Spleen (tissue), 11 donors: ENCODE results near the gene SLC4A7. TPM values are rescaled to one million over a fixed set of nuclear protein-coding genes. Genes with fewer than 3 reads are reported as not detected.

Source experiments
- DNase-seq: peaks from one replicate; pipeline ENCODE4 v3.0.0-alpha.2; 2020
- H3K27ac ChIP-seq, 8 donors: fragments of 200-600 bp; sonication (generic) in 7 of 8; 1 replicate in 4 of 8; 2 replicates in 4 of 8; pipeline versions ENCODE4 v1.5.0 to v1.8.0; 2016 to 2021; ENCODE audit warnings: inconsistent platforms in 4 of 8, mild to moderate bottlenecking in 4 of 8, moderate library complexity in 1 of 8
- H3K27me3 ChIP-seq, 7 donors: fragments of 200-600 bp; sonication (generic) in 6 of 7; replicated peaks in 1 of 7; 1 replicate in 4 of 7; 2 replicates in 3 of 7; pipeline versions ENCODE4 v1.5.0 to v1.8.0; 2016 to 2021; ENCODE audit warnings: inconsistent platforms in 3 of 7, mild to moderate bottlenecking in 1 of 7
- H3K36me3 ChIP-seq, 6 donors: fragments of 200-600 bp; sonication (generic) in 5 of 6; 1 replicate in 4 of 6; 2 replicates in 2 of 6; pipeline versions ENCODE4 v1.5.0 to v1.8.0; 2016 to 2021; ENCODE audit warnings: inconsistent platforms in 2 of 6
- H3K4me1 ChIP-seq, 6 donors: fragments of 200-600 bp; sonication (generic) in 5 of 6; 1 replicate in 3 of 6; 2 replicates in 3 of 6; pipeline versions ENCODE4 v1.5.0 to v1.8.0; 2016 to 2021; ENCODE audit warnings: inconsistent platforms in 3 of 6
- H3K4me3 ChIP-seq, 8 donors: fragments of 200-600 bp; sonication (generic) in 7 of 8; 1 replicate in 4 of 8; 2 replicates in 4 of 8; pipeline versions ENCODE4 v1.5.0 to v1.8.0; 2016 to 2021; ENCODE audit warnings: inconsistent platforms in 4 of 8, mild to moderate bottlenecking in 4 of 8, moderate library complexity in 2 of 8
- H3K9me3 ChIP-seq, 8 donors: fragments of 200-600 bp; sonication (generic) in 7 of 8; 1 replicate in 4 of 8; 2 replicates in 4 of 8; pipeline versions ENCODE4 v1.5.0 to v1.8.0; 2016 to 2021; ENCODE audit warnings: inconsistent platforms in 4 of 8
- POLR2A ChIP-seq, 3 donors: fragments of 450-650 bp; IDR thresholded peaks; one replicate each; pipeline ENCODE4 v1.5.1; 2017; ENCODE audit warnings: antibody characterized with exemption in 3 of 3, mild to moderate bottlenecking in 1 of 3
- POLR2AphosphoS5 ChIP-seq, 3 donors: sonication (generic); formaldehyde crosslinking; IDR thresholded peaks; one replicate each; pipeline ENCODE4 v1.5.1; 2017; ENCODE audit warnings: antibody characterized with exemption in 3 of 3
- WGBS, 5 donors: extraction: QIAGEN DNeasy Blood & Tissue Kit in 3 of 5; methylation state at CpG; one replicate each; pipeline versions ENCODE4 v1.1.5 to v1.1.7; 2013 to 2018; 5-methylcytosine and 5-hydroxymethylcytosine counted together
- intact Hi-C: fragments of 100-400 bp; cut with DNase I; formaldehyde crosslinking; loops from one replicate; pipeline ENCODE4 v1.15.0; 2023; ENCODE audit warnings: low total_unique reads
- polyA plus RNA-seq, 3 donors: library from polyadenylated mRNA; stranded (reverse); fragments of 200-250 nt; gene quantifications; one replicate each; pipeline ENCODE4 v1.2.1, GENCODE V29; 2013
- total RNA-seq, 7 donors: library from RNA; depleted of rRNA in 3 of 7; stranded (reverse); fragments of >200 nt in 3 of 7; fragmentation: NEBNext Ultra II Directional in 4 of 7; extraction: Animal tissue kit (Norgen Biotek cat#: 25700) in 4 of 7; gene quantifications; one replicate each; pipeline versions ENCODE4 v1.1.0 to v1.2.1, GENCODE V29; 2016 to 2021
- TF ChIP-seq, protein P1 (sequence below), 11 experiments: fragments of 200-600 bp in 7 of 11; fragments of 450-650 bp in 4 of 11; sonication (generic) in 4 of 11; IDR thresholded peaks in 8 of 11; conservative IDR thresholded peaks in 3 of 11; 1 replicate in 7 of 11; 2 replicates in 4 of 11; pipeline versions ENCODE4 v1.4.0 to v1.8.0; 2016 to 2021; ENCODE audit warnings: antibody characterized with exemption in 11 of 11, inconsistent platforms in 4 of 11, mild to moderate bottlenecking in 1 of 11
- donor health status: healthy with polysubstance abuse.
- donor health status: DM: no; HTN: no; CAD: no; lungs with moderate emphysema.
- donor health status: DM: no; HTN: no; CAD: no.
- donor health status: Bipolar disorder and iron deficiency.
- donor health status: healthy.
- donor health status: DM: no; HTN: no; CAD: no.
- donor health status: DM: yes; HTN: yes; CAD: no.

SLC4A7 gene
- total and polyA plus RNA-seq, 10 donors, result 5.7 to 62.3 (median 38.9) TPM

DNA sequence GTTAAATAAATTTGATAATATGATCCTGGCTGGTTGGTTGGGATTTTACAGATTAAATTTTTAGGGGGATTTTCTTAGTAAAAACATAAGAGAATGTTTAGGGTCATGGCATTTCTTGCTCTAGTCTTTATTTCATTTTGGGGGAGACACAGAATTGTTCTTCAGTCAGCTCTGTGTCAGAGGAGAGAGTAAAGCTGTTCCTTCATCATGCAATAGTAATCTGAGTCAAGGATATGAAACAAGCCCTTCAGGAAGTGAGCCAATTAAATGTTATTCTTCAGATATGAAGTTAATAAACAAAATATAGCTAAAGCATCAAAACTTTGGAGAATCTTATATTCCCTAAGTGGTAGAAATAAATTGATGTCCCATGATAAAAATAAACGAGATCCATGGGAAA, 22.9 kb upstream of the SLC4A7 start:
- TF ChIP-seq POLR2A (IDR thresholded peaks at IDR 0.05) (no peak), POLR2AphosphoS5 (IDR thresholded peaks at IDR 0.05) (no peak)
- TF ChIP-seq, protein P1, sequence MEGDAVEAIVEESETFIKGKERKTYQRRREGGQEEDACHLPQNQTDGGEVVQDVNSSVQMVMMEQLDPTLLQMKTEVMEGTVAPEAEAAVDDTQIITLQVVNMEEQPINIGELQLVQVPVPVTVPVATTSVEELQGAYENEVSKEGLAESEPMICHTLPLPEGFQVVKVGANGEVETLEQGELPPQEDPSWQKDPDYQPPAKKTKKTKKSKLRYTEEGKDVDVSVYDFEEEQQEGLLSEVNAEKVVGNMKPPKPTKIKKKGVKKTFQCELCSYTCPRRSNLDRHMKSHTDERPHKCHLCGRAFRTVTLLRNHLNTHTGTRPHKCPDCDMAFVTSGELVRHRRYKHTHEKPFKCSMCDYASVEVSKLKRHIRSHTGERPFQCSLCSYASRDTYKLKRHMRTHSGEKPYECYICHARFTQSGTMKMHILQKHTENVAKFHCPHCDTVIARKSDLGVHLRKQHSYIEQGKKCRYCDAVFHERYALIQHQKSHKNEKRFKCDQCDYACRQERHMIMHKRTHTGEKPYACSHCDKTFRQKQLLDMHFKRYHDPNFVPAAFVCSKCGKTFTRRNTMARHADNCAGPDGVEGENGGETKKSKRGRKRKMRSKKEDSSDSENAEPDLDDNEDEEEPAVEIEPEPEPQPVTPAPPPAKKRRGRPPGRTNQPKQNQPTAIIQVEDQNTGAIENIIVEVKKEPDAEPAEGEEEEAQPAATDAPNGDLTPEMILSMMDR (IDR thresholded peaks at IDR 0.05 in 8 of 11, conservative IDR thresholded peaks at IDR 0.05 in 3 of 11), result no peak
- no peaks in the 10 kb centered on the region for H3K27me3 ChIP-seq
- 81 to 95% (median 84%) methylated on average over 1 of the region's 1 CpG for WGBS, 5 donors
- intact Hi-C loops, result no loop called here
- peaks cover 0 to 10% (median 0%) of the 10 kb centered on the region in 6 donors for H3K4me1 ChIP-seq
- H3K36me3 ChIP-seq, result no peaks in the 10 kb centered on the region
- DNase-seq, result no peak
- H3K27ac ChIP-seq, result no peak overlapping the region
- H3K9me3 ChIP-seq, result no peaks in the 10 kb centered on the region
- H3K4me3 ChIP-seq, result no peak overlapping the region

DNA sequence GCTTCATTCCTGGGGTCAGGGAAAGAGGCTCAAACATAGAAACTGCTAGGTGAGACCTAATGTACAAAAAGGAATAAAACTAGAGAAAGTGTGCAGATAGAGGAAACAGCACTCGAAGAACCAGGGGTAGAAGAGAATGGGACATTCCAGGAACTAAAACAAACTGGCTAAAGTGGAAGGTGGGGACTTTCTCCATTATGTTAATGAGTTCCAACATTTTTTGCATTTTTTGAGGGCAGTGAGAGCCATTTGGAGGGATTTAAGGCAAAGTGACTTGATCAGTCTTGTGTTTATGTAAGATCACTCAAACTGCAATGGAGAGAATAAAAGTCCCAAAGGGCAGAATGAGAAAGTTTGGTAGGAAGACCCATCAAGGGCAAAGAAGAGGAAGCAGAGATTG, 20.6 kb upstream of the SLC4A7 start:
- WGBS, 5 donors, result 72 to 83% (median 76%) methylated on average over 1 of the region's 1 CpG
- DNase-seq, result no peak
- Histone ChIP-seq H3K4me3 (no peak overlapping the region), H3K27me3 (no peaks in the 10 kb centered on the region), H3K27ac (no peak overlapping the region), H3K36me3 (no peaks in the 10 kb centered on the region), H3K9me3 (no peaks in the 10 kb centered on the region), H3K4me1 (peaks cover 0 to 10% (median 0%) of the 10 kb centered on the region in 6 donors)
- intact Hi-C loops, result no loop called here
- TF ChIP-seq, protein P1 (IDR thresholded peaks at IDR 0.05 in 8 of 11, conservative IDR thresholded peaks at IDR 0.05 in 3 of 11), result no peak
- TF ChIP-seq POLR2AphosphoS5 (IDR thresholded peaks at IDR 0.05), result no peak
- no peak for TF ChIP-seq POLR2A (IDR thresholded peaks at IDR 0.05)

- Histone ChIP-seq H3K4me3 (no peak overlapping the region), H3K4me1 (no peaks in the 10 kb centered on the region), H3K36me3 (no peaks in the 10 kb centered on the region), H3K27ac (no peak overlapping the region), H3K9me3 (no peaks in the 10 kb centered on the region), H3K27me3 (no peaks in the 10 kb centered on the region)
- DNase-seq, result no peak
- intact Hi-C loops, result no loop called here
- 91 to 96% (median 94%) methylated on average over 5 of the region's 5 CpGs for WGBS, 5 donors
- TF ChIP-seq POLR2AphosphoS5 (IDR thresholded peaks at IDR 0.05), result no peak
- TF ChIP-seq POLR2A (IDR thresholded peaks at IDR 0.05), result no peak
- TF ChIP-seq, protein P1 (IDR thresholded peaks at IDR 0.05 in 8 of 11, conservative IDR thresholded peaks at IDR 0.05 in 3 of 11), result no peak
Measured at GRCh38 chr3:27503526-27503925, 19.3 kb upstream of the SLC4A7 start.

DNA sequence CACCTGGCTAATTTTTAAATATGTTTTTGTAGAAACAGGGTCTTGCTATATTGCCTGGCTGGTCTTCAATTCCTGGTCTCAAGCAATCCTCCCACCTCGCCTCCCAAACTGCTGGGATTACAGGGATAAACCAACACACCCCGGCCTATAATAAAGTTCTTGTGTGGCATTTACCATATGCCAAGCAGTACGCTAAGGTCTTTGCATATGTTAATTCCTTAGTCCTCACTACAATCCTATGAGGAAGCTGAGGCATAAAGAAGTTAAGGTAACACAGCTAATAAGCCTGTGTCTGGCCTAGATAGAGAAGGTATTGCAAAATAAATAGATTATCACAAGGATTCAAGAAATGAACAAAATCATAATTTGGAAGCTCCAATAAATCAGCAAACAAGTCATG, 17.6 kb upstream of the SLC4A7 start:
- no peak for TF ChIP-seq POLR2A (IDR thresholded peaks at IDR 0.05)
- no peak for TF ChIP-seq POLR2AphosphoS5 (IDR thresholded peaks at IDR 0.05)
- TF ChIP-seq, protein P1 (IDR thresholded peaks at IDR 0.05 in 8 of 11, conservative IDR thresholded peaks at IDR 0.05 in 3 of 11), result no peak
- Histone ChIP-seq H3K27ac (no peak overlapping the region), H3K36me3 (no peaks in the 10 kb centered on the region), H3K27me3 (no peaks in the 10 kb centered on the region), H3K9me3 (no peaks in the 10 kb centered on the region), H3K4me1 (no peaks in the 10 kb centered on the region), H3K4me3 (no peak overlapping the region)
- 94 to 99% (median 97%) methylated on average over 3 of the region's 3 CpGs for WGBS, 5 donors
- no peak for DNase-seq
- intact Hi-C loops, result no loop called here
